ENCODE results near the gene PSMD13.
"Not testable (repeated sequence)": the region's sequence is repeated elsewhere in the genome, so short reads cannot be mapped to it uniquely, and the experiment has no call there.

The PSMD13 gene

DNA sequence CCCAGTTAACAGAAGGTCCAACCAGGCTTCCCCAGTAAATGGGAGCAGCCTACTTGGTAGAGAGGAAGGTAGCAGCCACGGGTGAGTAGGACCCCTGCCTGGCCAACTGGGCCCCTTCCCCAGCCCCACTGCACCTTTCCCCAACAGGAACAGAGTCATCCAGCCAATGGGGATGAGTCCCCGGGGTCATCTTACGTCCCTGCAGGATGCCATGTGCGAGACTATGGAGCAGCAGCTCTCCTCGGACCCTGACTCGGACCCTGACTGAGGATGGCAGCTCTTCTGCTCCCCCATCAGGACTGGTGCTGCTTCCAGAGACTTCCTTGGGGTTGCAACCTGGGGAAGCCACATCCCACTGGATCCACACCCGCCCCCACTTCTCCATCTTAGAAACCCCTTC is 22.7 kb upstream of the PSMD13 start:
- H3K4me3 ChIP-seq (ENCODE audit: low read depth, low read length): no peak overlapping the region
- TF ChIP-seq, protein P1, sequence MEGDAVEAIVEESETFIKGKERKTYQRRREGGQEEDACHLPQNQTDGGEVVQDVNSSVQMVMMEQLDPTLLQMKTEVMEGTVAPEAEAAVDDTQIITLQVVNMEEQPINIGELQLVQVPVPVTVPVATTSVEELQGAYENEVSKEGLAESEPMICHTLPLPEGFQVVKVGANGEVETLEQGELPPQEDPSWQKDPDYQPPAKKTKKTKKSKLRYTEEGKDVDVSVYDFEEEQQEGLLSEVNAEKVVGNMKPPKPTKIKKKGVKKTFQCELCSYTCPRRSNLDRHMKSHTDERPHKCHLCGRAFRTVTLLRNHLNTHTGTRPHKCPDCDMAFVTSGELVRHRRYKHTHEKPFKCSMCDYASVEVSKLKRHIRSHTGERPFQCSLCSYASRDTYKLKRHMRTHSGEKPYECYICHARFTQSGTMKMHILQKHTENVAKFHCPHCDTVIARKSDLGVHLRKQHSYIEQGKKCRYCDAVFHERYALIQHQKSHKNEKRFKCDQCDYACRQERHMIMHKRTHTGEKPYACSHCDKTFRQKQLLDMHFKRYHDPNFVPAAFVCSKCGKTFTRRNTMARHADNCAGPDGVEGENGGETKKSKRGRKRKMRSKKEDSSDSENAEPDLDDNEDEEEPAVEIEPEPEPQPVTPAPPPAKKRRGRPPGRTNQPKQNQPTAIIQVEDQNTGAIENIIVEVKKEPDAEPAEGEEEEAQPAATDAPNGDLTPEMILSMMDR (IDR thresholded peaks at IDR 0.05; ENCODE audit: insufficient read depth, low read depth, low read length, missing control alignments): no peak
- DNase-seq (ENCODE audit: low read depth): no peak

DNA sequence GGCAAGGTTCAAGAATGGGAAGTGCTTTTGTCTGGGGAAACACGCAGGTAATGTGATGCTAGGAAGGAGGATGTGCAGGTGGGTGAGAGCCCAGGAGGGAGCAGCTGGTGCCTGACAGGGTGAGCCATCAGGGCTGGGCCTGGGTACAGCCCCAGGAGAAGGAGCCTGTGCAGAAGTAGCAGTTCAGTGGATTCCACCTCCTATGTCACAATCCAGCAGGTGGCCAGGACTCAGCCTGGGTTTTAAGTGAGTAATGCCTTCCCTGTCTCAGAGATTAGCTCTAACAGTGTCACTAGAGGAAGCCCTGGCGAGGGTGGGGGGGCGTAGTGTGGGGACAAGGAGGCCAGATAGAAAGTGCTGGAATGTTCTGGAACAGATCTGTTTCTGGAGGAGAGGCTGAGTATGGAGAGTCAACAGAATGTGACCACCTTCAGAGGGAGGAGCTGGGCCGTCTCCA is 21.2 kb upstream of the PSMD13 start:
- no peak for DNase-seq (ENCODE audit: low read depth)
- H3K4me3 ChIP-seq (ENCODE audit: low read depth, low read length): no peak overlapping the region

DNA sequence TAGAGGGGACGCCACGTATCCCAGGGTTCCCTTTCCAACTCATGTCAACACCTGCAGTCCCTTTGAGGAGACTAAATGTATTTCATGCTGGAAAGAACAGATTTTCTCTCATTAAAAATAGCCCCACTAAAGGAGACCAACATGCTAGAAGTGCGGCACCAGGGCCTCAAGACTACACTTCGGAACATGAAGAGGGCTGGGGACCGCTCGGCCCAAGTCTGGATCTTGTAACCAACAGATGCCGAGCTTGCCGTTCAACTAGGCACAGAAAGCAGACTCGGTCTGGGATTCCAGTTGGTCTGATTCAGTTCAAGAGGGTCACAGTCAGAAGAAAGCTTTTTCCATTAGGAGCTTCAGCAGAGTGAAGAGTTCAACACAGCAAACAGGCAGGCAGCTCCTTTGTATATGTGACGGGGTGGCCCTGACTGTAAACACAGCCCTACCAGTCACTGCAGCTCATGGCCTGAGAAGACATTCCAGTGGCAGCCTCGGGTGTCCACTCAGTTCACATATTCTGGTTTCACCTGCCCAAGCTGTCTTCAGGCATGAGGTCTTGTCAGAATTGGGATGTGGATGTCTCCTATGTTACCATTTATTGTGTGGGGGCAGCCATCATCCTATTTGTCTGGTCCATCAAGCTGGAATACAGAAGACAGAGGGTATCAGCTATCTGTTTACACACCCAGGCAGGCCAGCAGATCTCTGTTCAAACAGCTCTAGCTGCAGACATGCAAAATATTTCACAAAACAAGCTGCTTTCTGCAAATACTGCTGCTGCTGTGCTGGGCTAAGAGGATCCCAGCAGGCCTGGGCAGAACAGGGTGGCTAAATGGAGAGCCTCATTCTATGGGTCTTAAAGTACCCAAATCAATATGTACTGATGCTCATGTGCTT is 20.4 kb upstream of the PSMD13 start:
- TF ChIP-seq, protein P1 (IDR thresholded peaks at IDR 0.05; ENCODE audit: insufficient read depth, low read depth, low read length, missing control alignments): no peak
- no peak for DNase-seq (ENCODE audit: low read depth)
- H3K4me3 ChIP-seq (ENCODE audit: low read depth, low read length): no peak overlapping the region

More for the DNA sequence above, 21.2 kb upstream of the PSMD13 start:
- TF ChIP-seq, protein P1 (IDR thresholded peaks at IDR 0.05; ENCODE audit: insufficient read depth, low read depth, low read length, missing control alignments): no peak

DNA sequence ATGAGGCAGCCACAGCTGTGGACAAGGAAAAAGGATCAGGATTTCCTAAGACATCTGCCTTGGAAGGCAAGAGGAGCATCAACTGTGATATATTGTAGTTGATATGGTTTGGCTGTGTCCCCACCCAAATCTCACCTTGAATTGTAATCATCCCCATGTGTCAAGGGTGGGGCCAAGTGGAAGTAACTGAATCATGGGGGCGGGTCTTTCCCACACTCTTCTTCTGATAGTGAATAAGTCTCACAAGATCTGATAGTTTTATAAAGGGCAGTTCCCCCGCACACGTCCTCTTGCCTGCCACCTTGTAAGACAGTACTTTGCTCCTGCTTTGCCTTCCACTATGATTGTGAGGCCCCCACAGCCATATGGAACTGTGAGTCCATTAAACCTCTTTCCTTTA is 19.1 kb upstream of the PSMD13 start:
- TF ChIP-seq, protein P1 (IDR thresholded peaks at IDR 0.05; ENCODE audit: insufficient read depth, low read depth, low read length, missing control alignments): no peak
- H3K4me3 ChIP-seq (ENCODE audit: low read depth, low read length): no peak overlapping the region
- DNase-seq (ENCODE audit: low read depth): no peak

DNA sequence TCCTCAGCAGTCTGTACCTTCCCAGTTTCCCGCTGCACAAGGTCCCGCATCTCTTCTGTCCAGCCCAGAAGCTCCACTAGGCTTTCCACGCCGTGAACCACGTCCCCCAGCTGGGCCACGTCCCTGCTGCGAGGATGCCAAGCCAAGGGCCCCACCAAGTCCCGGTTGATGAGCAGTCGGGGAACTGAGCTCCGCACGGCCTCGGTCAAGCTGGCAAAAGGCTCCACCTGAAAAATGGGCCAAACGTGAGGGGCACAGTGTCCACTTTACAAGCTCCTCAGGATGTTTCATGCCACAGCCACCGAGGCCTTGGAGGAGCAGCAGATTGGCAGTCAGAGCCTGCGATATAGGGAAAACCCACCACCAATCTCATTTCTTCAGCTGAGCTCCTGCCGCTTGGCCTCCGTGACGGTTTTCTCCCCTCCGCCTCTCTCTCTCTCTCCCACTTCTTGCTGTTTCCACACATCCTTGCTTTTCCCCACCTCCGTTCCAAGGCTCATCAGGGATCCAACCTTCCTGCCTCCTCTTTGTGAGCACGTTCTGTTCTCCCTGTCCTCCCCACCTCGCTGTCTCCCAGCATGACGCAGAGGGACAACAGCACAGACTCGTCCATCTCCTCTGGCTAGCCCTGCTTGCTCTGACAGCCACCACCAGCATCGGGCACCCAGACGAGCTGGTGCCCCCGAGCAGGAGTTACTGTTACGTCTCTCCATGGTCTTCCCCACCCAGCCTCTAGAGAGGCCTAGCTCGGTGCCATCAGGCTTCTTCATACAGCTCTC is 17.8 kb upstream of the PSMD13 start:
- TF ChIP-seq, protein P1 (IDR thresholded peaks at IDR 0.05; ENCODE audit: insufficient read depth, low read depth, low read length, missing control alignments): no peak
- DNase-seq (ENCODE audit: low read depth): no peak

DNA sequence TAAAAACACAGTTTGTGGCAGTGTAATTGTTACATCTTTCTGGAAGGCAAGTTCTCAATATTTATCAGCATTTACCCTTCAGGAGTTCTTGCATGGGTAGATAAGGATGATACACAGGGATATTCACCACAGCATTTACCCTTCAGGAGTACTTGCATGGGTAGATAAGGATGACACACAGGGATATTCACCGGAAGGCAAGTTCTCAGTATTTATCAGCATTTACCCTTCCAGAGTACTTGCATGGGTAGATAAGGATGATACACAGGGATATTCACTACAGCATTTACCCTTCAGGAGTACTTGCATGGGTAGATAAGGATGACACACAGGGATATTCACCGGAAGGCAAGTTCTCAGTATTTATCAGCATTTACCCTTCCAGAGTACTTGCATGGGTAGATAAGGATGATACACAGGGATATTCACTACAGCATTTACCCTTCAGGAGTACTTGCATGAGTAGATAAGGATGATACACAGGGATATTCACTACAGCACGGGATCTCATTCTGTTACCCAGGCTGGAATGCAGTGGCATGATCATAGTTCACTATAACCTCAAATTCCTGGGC is 16.0 kb upstream of the PSMD13 start:
- not testable (repeated sequence) for H3K4me3 ChIP-seq (ENCODE audit: low read depth, low read length)

More for the DNA sequence above, 17.8 kb upstream of the PSMD13 start:
- no peak overlapping the region for H3K4me3 ChIP-seq (ENCODE audit: low read depth, low read length)

DNA sequence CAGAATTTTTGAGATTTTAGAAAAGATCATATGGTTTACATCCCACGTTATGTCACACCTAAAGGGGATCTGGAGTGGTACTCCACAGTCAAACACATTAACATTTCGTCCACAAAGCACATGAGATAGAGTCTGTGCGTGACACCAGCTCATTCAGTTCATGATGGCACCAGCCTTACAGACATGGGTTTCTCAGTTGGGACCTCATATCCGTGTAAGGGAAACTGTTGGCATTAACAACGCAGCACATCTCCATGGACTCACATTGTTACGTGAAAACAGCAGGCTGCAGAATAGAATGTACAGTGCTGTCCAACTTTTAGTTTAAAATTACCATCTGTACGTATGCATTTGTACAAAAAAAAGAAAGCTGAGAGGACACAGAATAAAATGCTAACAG is 15.2 kb upstream of the PSMD13 start:
- no peak overlapping the region for H3K4me3 ChIP-seq (ENCODE audit: low read depth, low read length)
- DNase-seq (ENCODE audit: low read depth): no peak
- TF ChIP-seq, protein P1 (IDR thresholded peaks at IDR 0.05; ENCODE audit: insufficient read depth, low read depth, low read length, missing control alignments): no peak

More for the DNA sequence above, 16.0 kb upstream of the PSMD13 start:
- not testable (repeated sequence) for DNase-seq (ENCODE audit: low read depth)

Measured in GM12865 (cell line).